ENCODE measurements around the gene CFAP61. TPM values are rescaled to one million over a fixed set of nuclear protein-coding genes. Genes with fewer than 3 reads are reported as not detected.
"Not testable (repeated sequence)": the region's sequence is repeated elsewhere in the genome, so short reads cannot be mapped to it uniquely, and the experiment has no call there.

Gene CFAP61
- polyA plus RNA-seq, 1 donor: 6.1 TPM

- no peak for DNase-seq (ENCODE audit: low read depth)
Measured at GRCh38 chr20:20231528-20232298, 179.4 kb downstream of the CFAP61 start.

GRCh38 chr20:20233041-20233514 is 180.7 kb downstream of the CFAP61 start:
- no peak for DNase-seq (ENCODE audit: low read depth)

- no peak for DNase-seq (ENCODE audit: low read depth)
Measured at GRCh38 chr20:20235681-20236080, 183.3 kb downstream of the CFAP61 start.

GRCh38 chr20:20237093-20237959 is 185.0 kb downstream of the CFAP61 start:
- DNase-seq (ENCODE audit: low read depth): no peak

GRCh38 chr20:20241976-20242375 is 189.6 kb downstream of the CFAP61 start:
- no peak for DNase-seq (ENCODE audit: low read depth)

- not testable (repeated sequence) for DNase-seq (ENCODE audit: low read depth)
Measured at GRCh38 chr20:20244384-20244783, 192.1 kb downstream of the CFAP61 start.

GRCh38 chr20:20246996-20247633 is 194.8 kb downstream of the CFAP61 start:
- no peak for DNase-seq (ENCODE audit: low read depth)

- no peak for DNase-seq (ENCODE audit: low read depth)
Measured at GRCh38 chr20:20248620-20249200, 196.4 kb downstream of the CFAP61 start.

- no peak for DNase-seq (ENCODE audit: low read depth)
Measured at GRCh38 chr20:20251317-20251716, 199.0 kb downstream of the CFAP61 start.

GRCh38 chr20:20251836-20252235 is 199.5 kb downstream of the CFAP61 start:
- no peak for DNase-seq (ENCODE audit: low read depth)

- DNase-seq (ENCODE audit: low read depth): no peak
Measured at GRCh38 chr20:20253039-20253743, 200.9 kb downstream of the CFAP61 start.

- no peak for DNase-seq (ENCODE audit: low read depth)
Measured at GRCh38 chr20:20253744-20254330, 201.5 kb downstream of the CFAP61 start.

GRCh38 chr20:20255099-20255498 is 202.8 kb downstream of the CFAP61 start:
- no peak for DNase-seq (ENCODE audit: low read depth)

GRCh38 chr20:20259533-20259932 is 207.2 kb downstream of the CFAP61 start:
- DNase-seq (ENCODE audit: low read depth): no peak

- no peak for DNase-seq (ENCODE audit: low read depth)
Measured at GRCh38 chr20:20261159-20261558, 208.8 kb downstream of the CFAP61 start.

- no peak for DNase-seq (ENCODE audit: low read depth)
Measured at GRCh38 chr20:20265210-20265609, 212.9 kb downstream of the CFAP61 start.

GRCh38 chr20:20266552-20266951 is 214.2 kb downstream of the CFAP61 start:
- DNase-seq (ENCODE audit: low read depth): no peak

GRCh38 chr20:20267685-20268370 is 215.5 kb downstream of the CFAP61 start:
- DNase-seq (ENCODE audit: low read depth): no peak

- DNase-seq (ENCODE audit: low read depth): no peak
Measured at GRCh38 chr20:20271271-20271670, 218.9 kb downstream of the CFAP61 start.

GRCh38 chr20:20272686-20273085 is 220.4 kb downstream of the CFAP61 start:
- DNase-seq (ENCODE audit: low read depth): no peak
